22Rv1 (cell line): ENCODE results near the gene PCDHGB7.

Experiments used
- CTCF ChIP-seq: fragments of 450-650 bp; IDR thresholded peaks from 2 replicates; pipeline ENCODE4 v1.5.1; 2017; ENCODE audit warnings: mild to moderate bottlenecking
- ZFX ChIP-seq: fragments of 450-650 bp; IDR thresholded peaks from 2 replicates; pipeline ENCODE4 v1.6.1; 2017; ENCODE audit warnings: antibody characterized with exemption, borderline replicate concordance

- TF ChIP-seq CTCF (peak; percentile 87), ZFX (no peak)
Observed at GRCh38 chr5:141412854-141413539, 4.5 kb upstream of the PCDHGB7 start, which contains the start of gene PCDHGA10.
